Measurements from ENCODE around the gene ADCY5.

The ADCY5 gene

GRCh38 chr3:123295901-123296250, 153.0 kb downstream of the ADCY5 start:
- ChIA-PET POLR2A (no interaction called here), CTCF (no interaction called here)
- no peak for DNase-seq (ENCODE audit: extremely low spot score)
- no peak for TF ChIP-seq SUZ12 (IDR thresholded peaks at IDR 0.05)

- no peak for TF ChIP-seq PKNOX1 (IDR thresholded peaks at IDR 0.05)
- TF ChIP-seq CTBP1 (IDR thresholded peaks at IDR 0.05; ENCODE audit: borderline replicate concordance): no peak
- TF ChIP-seq TARDBP (IDR thresholded peaks at IDR 0.05): no peak
- no peak for TF ChIP-seq ARNT (IDR thresholded peaks at IDR 0.05)
- no peak for TF ChIP-seq FOXA1 (IDR thresholded peaks at IDR 0.05)
- no peak for TF ChIP-seq BHLHE40 (IDR thresholded peaks at IDR 0.05; ENCODE audit: borderline replicate concordance)
- TF ChIP-seq LEF1 (IDR thresholded peaks at IDR 0.05; ENCODE audit: borderline replicate concordance): no peak
- no peak for TF ChIP-seq SP1 (IDR thresholded peaks at IDR 0.05)
- no peak for TF ChIP-seq L3MBTL2 (conservative IDR thresholded peaks at IDR 0.05)
- no peak for TF ChIP-seq FOXM1 (IDR thresholded peaks at IDR 0.05; ENCODE audit: borderline replicate concordance)
- no peak for TF ChIP-seq HDGF (IDR thresholded peaks at IDR 0.05; ENCODE audit: borderline replicate concordance)
- TF ChIP-seq NFRKB (IDR thresholded peaks at IDR 0.05): no peak
- no peak for TF ChIP-seq SUZ12 (IDR thresholded peaks at IDR 0.05)
- TF ChIP-seq ELF4 (IDR thresholded peaks at IDR 0.05): no peak
- DNase-seq (ENCODE audit: extremely low spot score): no peak
- ChIA-PET POLR2A (no interaction called here), CTCF (no interaction called here)
These were observed 153.6 kb downstream of the ADCY5 start for GRCh38 chr3:123295171-123295900.

- CTCF ChIA-PET: no interaction called here
- POLR2A ChIA-PET: no interaction called here
- DNase-seq (ENCODE audit: extremely low spot score): no peak
- no peak for TF ChIP-seq PKNOX1 (IDR thresholded peaks at IDR 0.05)
These were observed 154.5 kb downstream of the ADCY5 start for GRCh38 chr3:123294296-123294938.

GRCh38 chr3:123292321-123293310, 156.3 kb downstream of the ADCY5 start:
- CTCF ChIA-PET: interaction anchor here (0.5 kb wide), 1 partner anchor 134 kb away, joined by 3 read pairs; no protein-coding TSS in a partner anchor
- no peak for DNase-seq (ENCODE audit: extremely low spot score)
- POLR2A ChIA-PET: no interaction called here

GRCh38 chr3:123291404-123291803, 157.5 kb downstream of the ADCY5 start:
- TF ChIP-seq BHLHE40 (IDR thresholded peaks at IDR 0.05; ENCODE audit: borderline replicate concordance) (no peak), FOXK2 (IDR thresholded peaks at IDR 0.05) (no peak), LEF1 (IDR thresholded peaks at IDR 0.05; ENCODE audit: borderline replicate concordance) (no peak), ELF4 (IDR thresholded peaks at IDR 0.05) (no peak)
- POLR2A ChIA-PET: no interaction called here
- DNase-seq (ENCODE audit: extremely low spot score): no peak
- CTCF ChIA-PET: interaction anchor here (0.6 kb wide), 1 partner anchor 612 kb away, joined by 3 read pairs; no protein-coding TSS in a partner anchor

More at GRCh38 chr3:123292321-123293310, 156.3 kb downstream of the ADCY5 start:
- TF ChIP-seq SUZ12 (IDR thresholded peaks at IDR 0.05): no peak
- TF ChIP-seq BHLHE40 (IDR thresholded peaks at IDR 0.05; ENCODE audit: borderline replicate concordance): no peak
- no peak for TF ChIP-seq L3MBTL2 (conservative IDR thresholded peaks at IDR 0.05)
- no peak for TF ChIP-seq SP1 (IDR thresholded peaks at IDR 0.05)
- TF ChIP-seq ARNT (IDR thresholded peaks at IDR 0.05): no peak
- no peak for TF ChIP-seq TARDBP (IDR thresholded peaks at IDR 0.05)
- no peak for TF ChIP-seq ZNF384 (IDR thresholded peaks at IDR 0.05)
- no peak for TF ChIP-seq CTBP1 (IDR thresholded peaks at IDR 0.05; ENCODE audit: borderline replicate concordance)
- TF ChIP-seq FOXK2 (IDR thresholded peaks at IDR 0.05): no peak
- TF ChIP-seq FOXA1 (IDR thresholded peaks at IDR 0.05): no peak
- TF ChIP-seq HDGF (IDR thresholded peaks at IDR 0.05; ENCODE audit: borderline replicate concordance): no peak
- TF ChIP-seq ELF4 (IDR thresholded peaks at IDR 0.05): no peak
- TF ChIP-seq FOXM1 (IDR thresholded peaks at IDR 0.05; ENCODE audit: borderline replicate concordance): no peak
- no peak for TF ChIP-seq NFRKB (IDR thresholded peaks at IDR 0.05)
- TF ChIP-seq LEF1 (IDR thresholded peaks at IDR 0.05; ENCODE audit: borderline replicate concordance): no peak
- TF ChIP-seq PKNOX1 (IDR thresholded peaks at IDR 0.05): no peak

GRCh38 chr3:123290962-123291361, 157.9 kb downstream of the ADCY5 start:
- CTCF ChIA-PET: interaction anchor here (0.6 kb wide), 1 partner anchor 612 kb away, joined by 3 read pairs; no protein-coding TSS in a partner anchor
- no peak for DNase-seq (ENCODE audit: extremely low spot score)
- TF ChIP-seq HDGF (IDR thresholded peaks at IDR 0.05; ENCODE audit: borderline replicate concordance): no peak
- TF ChIP-seq L3MBTL2 (conservative IDR thresholded peaks at IDR 0.05): no peak
- no peak for TF ChIP-seq PKNOX1 (IDR thresholded peaks at IDR 0.05)
- TF ChIP-seq ARNT (IDR thresholded peaks at IDR 0.05): no peak
- TF ChIP-seq ZNF384 (IDR thresholded peaks at IDR 0.05): no peak
- TF ChIP-seq SUZ12 (IDR thresholded peaks at IDR 0.05): no peak
- no peak for TF ChIP-seq FOXA1 (IDR thresholded peaks at IDR 0.05)
- no peak for TF ChIP-seq TARDBP (IDR thresholded peaks at IDR 0.05)
- TF ChIP-seq NFRKB (IDR thresholded peaks at IDR 0.05): no peak
- no peak for TF ChIP-seq SP1 (IDR thresholded peaks at IDR 0.05)
- no peak for TF ChIP-seq FOXM1 (IDR thresholded peaks at IDR 0.05; ENCODE audit: borderline replicate concordance)
- TF ChIP-seq LEF1 (IDR thresholded peaks at IDR 0.05; ENCODE audit: borderline replicate concordance): no peak
- no peak for TF ChIP-seq FOXK2 (IDR thresholded peaks at IDR 0.05)
- no peak for TF ChIP-seq CTBP1 (IDR thresholded peaks at IDR 0.05; ENCODE audit: borderline replicate concordance)
- POLR2A ChIA-PET: no interaction called here

Data from HEK293T (cell line).